Measurements from ENCODE around the gene GLMP. TPM values are rescaled to one million over a fixed set of nuclear protein-coding genes. Genes with fewer than 3 reads are reported as not detected.
"Not testable (repeated sequence)": the region's sequence is repeated elsewhere in the genome, so short reads cannot be mapped to it uniquely, and the experiment has no call there.

The GLMP gene
- polyA plus RNA-seq (2012; ENCODE audit: missing spikeins) = 16.6 TPM

GRCh38 chr1:156295391-156295947 lies at the start of gene GLMP:
GLMP (minus strand) TSS chr1:156295679; CDS start chr1:156295645, 34 bp downstream.
- peak; percentile 60 for DNase-seq (ENCODE audit: insufficient read length)
- peak; percentile 34; the same call in 1 of the 2 replicates for TF ChIP-seq POLR2A (IDR thresholded peaks at IDR 0.05; ENCODE audit: low read depth, low read length)
- TF ChIP-seq TAF1 (IDR thresholded peaks at IDR 0.05; ENCODE audit: borderline replicate concordance, low read depth, low read length) = no peak
- FAIRE-seq = no peak

- TF ChIP-seq POLR2A (IDR thresholded peaks at IDR 0.05; ENCODE audit: low read depth, low read length) (no peak), TAF1 (IDR thresholded peaks at IDR 0.05; ENCODE audit: borderline replicate concordance, low read depth, low read length) (no peak), POLR2AphosphoS5 (IDR thresholded peaks at IDR 0.05; ENCODE audit: low read depth, low read length) (no peak)
Observed at GRCh38 chr1:156344409-156344808, 48.9 kb upstream of the GLMP start.

GRCh38 chr1:156342166-156342955 lies 46.9 kb upstream of the GLMP start:
- DNase-seq (ENCODE audit: insufficient read length) (no peak), FAIRE-seq (no peak)

More at GRCh38 chr1:156344409-156344808, 48.9 kb upstream of the GLMP start:
- no peak for DNase-seq (ENCODE audit: insufficient read length)
- no peak for FAIRE-seq

GRCh38 chr1:156338180-156338976 lies 42.9 kb upstream of the GLMP start, which contains the start of the genes CCT3 and TSACC:
CCT3 (minus strand) TSS chr1:156338292; CDS start chr1:156338184, 108 bp downstream.
TSACC (plus strand) TSS chr1:156338526; CDS start chr1:156339758, 1,232 bp downstream.
- DNase-seq (ENCODE audit: insufficient read length) = peak; percentile 91
- peak; percentile 96 for TF ChIP-seq POLR2AphosphoS5 (IDR thresholded peaks at IDR 0.05; ENCODE audit: low read depth, low read length)
- TF ChIP-seq POLR2A (IDR thresholded peaks at IDR 0.05; ENCODE audit: low read depth, low read length) = peak; percentile 94
- TF ChIP-seq TAF1 (IDR thresholded peaks at IDR 0.05; ENCODE audit: borderline replicate concordance, low read depth, low read length) = peak; percentile 88
- peak; percentile 99 for FAIRE-seq

More at GRCh38 chr1:156342166-156342955, 46.9 kb upstream of the GLMP start:
- TF ChIP-seq TAF1 (IDR thresholded peaks at IDR 0.05; ENCODE audit: borderline replicate concordance, low read depth, low read length) = no peak
- no peak for TF ChIP-seq POLR2A (IDR thresholded peaks at IDR 0.05; ENCODE audit: low read depth, low read length)
- no peak for TF ChIP-seq POLR2AphosphoS5 (IDR thresholded peaks at IDR 0.05; ENCODE audit: low read depth, low read length)

- FAIRE-seq (no peak), DNase-seq (ENCODE audit: insufficient read length) (no peak)
- TF ChIP-seq POLR2A (IDR thresholded peaks at IDR 0.05; ENCODE audit: low read depth, low read length) (no peak), TAF1 (IDR thresholded peaks at IDR 0.05; ENCODE audit: borderline replicate concordance, low read depth, low read length) (no peak), POLR2AphosphoS5 (IDR thresholded peaks at IDR 0.05; ENCODE audit: low read depth, low read length) (no peak)
Observed at GRCh38 chr1:156337888-156338179, 42.4 kb upstream of the GLMP start.

GRCh38 chr1:156337052-156337887 lies 41.8 kb upstream of the GLMP start:
- no peak for DNase-seq (ENCODE audit: insufficient read length)
- no peak for TF ChIP-seq POLR2A (IDR thresholded peaks at IDR 0.05; ENCODE audit: low read depth, low read length)
- no peak for TF ChIP-seq TAF1 (IDR thresholded peaks at IDR 0.05; ENCODE audit: borderline replicate concordance, low read depth, low read length)
- TF ChIP-seq POLR2AphosphoS5 (IDR thresholded peaks at IDR 0.05; ENCODE audit: low read depth, low read length) = no peak
- FAIRE-seq = no peak

GRCh38 chr1:156336242-156336641 lies 40.8 kb upstream of the GLMP start:
- no peak for TF ChIP-seq POLR2AphosphoS5 (IDR thresholded peaks at IDR 0.05; ENCODE audit: low read depth, low read length)
- no peak for TF ChIP-seq TAF1 (IDR thresholded peaks at IDR 0.05; ENCODE audit: borderline replicate concordance, low read depth, low read length)
- TF ChIP-seq POLR2A (IDR thresholded peaks at IDR 0.05; ENCODE audit: low read depth, low read length) = no peak
- FAIRE-seq (no peak), DNase-seq (ENCODE audit: insufficient read length) (no peak)

- DNase-seq (ENCODE audit: insufficient read length); FAIRE-seq: not testable (repeated sequence)
Observed at GRCh38 chr1:156323179-156323578, 27.7 kb upstream of the GLMP start.

GRCh38 chr1:156320560-156320959 lies 25.1 kb upstream of the GLMP start:
- no peak for FAIRE-seq
- TF ChIP-seq POLR2AphosphoS5 (IDR thresholded peaks at IDR 0.05; ENCODE audit: low read depth, low read length) (no peak), POLR2A (IDR thresholded peaks at IDR 0.05; ENCODE audit: low read depth, low read length) (no peak), TAF1 (IDR thresholded peaks at IDR 0.05; ENCODE audit: borderline replicate concordance, low read depth, low read length) (no peak)
- DNase-seq (ENCODE audit: insufficient read length) = no peak

- no peak for TF ChIP-seq POLR2A (IDR thresholded peaks at IDR 0.05; ENCODE audit: low read depth, low read length)
- no peak for TF ChIP-seq POLR2AphosphoS5 (IDR thresholded peaks at IDR 0.05; ENCODE audit: low read depth, low read length)
- TF ChIP-seq TAF1 (IDR thresholded peaks at IDR 0.05; ENCODE audit: borderline replicate concordance, low read depth, low read length) = no peak
- FAIRE-seq (no peak), DNase-seq (ENCODE audit: insufficient read length) (no peak)
Observed at GRCh38 chr1:156319664-156320063, 24.2 kb upstream of the GLMP start.

GRCh38 chr1:156316909-156317308 lies 21.4 kb upstream of the GLMP start:
- DNase-seq (ENCODE audit: insufficient read length) (no peak), FAIRE-seq (no peak)
- TF ChIP-seq POLR2AphosphoS5 (IDR thresholded peaks at IDR 0.05; ENCODE audit: low read depth, low read length) (no peak), TAF1 (IDR thresholded peaks at IDR 0.05; ENCODE audit: borderline replicate concordance, low read depth, low read length) (no peak), POLR2A (IDR thresholded peaks at IDR 0.05; ENCODE audit: low read depth, low read length) (no peak)
